PC-3 (cell line): ENCODE data around the gene PDGFD. TPM values are rescaled to one million over a fixed set of nuclear protein-coding genes. Genes with fewer than 3 reads are reported as not detected.

ENCODE experiments used
- ATAC-seq: fragments of 200-7000 bp; cut with Tn5 transposase; 2 replicates; pipeline ENCODE4 v1.9.1; 2020; ENCODE audit warnings: mild to moderate bottlenecking, moderate library complexity
- BruUV-seq: library from RNA; stranded (reverse); fragments of 400-500 nt; replicated peaks from 2 replicates; lab custom pipeline; 2021; lab: Mats Ljungman, UMichigan
- CTCF ChIA-PET: fragments of 300-600 bp; sonication (Branson Sonifier 250); formaldehyde crosslinking; loops from one replicate; lab custom pipeline; 2022; ENCODE audit warnings: antibody characterized with exemption; lab: Charles Lee
- POLR2A ChIA-PET: fragments of 300-600 bp; sonication (Branson Sonifier 250); formaldehyde crosslinking; loops from one replicate; lab custom pipeline; 2022; ENCODE audit warnings: antibody characterized with exemption; ENCODE audit not compliant: unreplicated experiment; lab: Charles Lee
- DNase-seq: peaks from one replicate; pipeline ENCODE4 v3.0.0-alpha.2; 2015
- H2AFZ ChIP-seq: fragments of 300-600 bp; sonication (generic); 2 replicates; pipeline ENCODE4 v1.6.0; 2016; ENCODE audit warnings: antibody characterized with exemption, low read length
- H3F3A ChIP-seq: fragments of 300-600 bp; sonication (generic); one replicate; pipeline ENCODE4 v1.6.0; 2017; ENCODE audit warnings: antibody characterized with exemption, low read length, control low read depth, mild to moderate bottlenecking; ENCODE audit not compliant: unreplicated experiment
- H3K27ac ChIP-seq: fragments of 300-600 bp; sonication (generic); 2 replicates; pipeline ENCODE4 v1.5.1; 2016; ENCODE audit warnings: mild to moderate bottlenecking, low read length
- H3K27me3 ChIP-seq: fragments of 300-600 bp; sonication (generic); 2 replicates; pipeline ENCODE4 v1.6.1; 2016; ENCODE audit warnings: low read length, mixed read lengths
- H3K36me3 ChIP-seq: fragments of 300-600 bp; sonication (generic); 2 replicates; pipeline ENCODE4 v1.6.1; 2016; ENCODE audit warnings: low read depth, mixed run types, low read length, mixed read lengths
- H3K4me1 ChIP-seq: fragments of 300-600 bp; sonication (generic); 2 replicates; pipeline ENCODE4 v1.5.1; 2016; ENCODE audit warnings: low read length; ENCODE audit not compliant: insufficient read depth
- H3K4me2 ChIP-seq: fragments of 300-600 bp; sonication (generic); 2 replicates; pipeline ENCODE4 v1.6.0; 2016; ENCODE audit warnings: low read length
- H3K4me3 ChIP-seq: fragments of 300-600 bp; sonication (generic); 2 replicates; pipeline ENCODE4 v1.5.1; 2016; ENCODE audit warnings: mild to moderate bottlenecking, low read length, mixed read lengths
- H3K79me2 ChIP-seq: fragments of 300-600 bp; sonication (generic); 2 replicates; pipeline ENCODE4 v1.6.1; 2017; ENCODE audit warnings: low read length, mixed read lengths
- H3K9ac ChIP-seq: fragments of 300-600 bp; sonication (generic); 2 replicates; pipeline ENCODE4 v1.6.0; 2016; ENCODE audit warnings: mild to moderate bottlenecking, low read length
- H3K9me2 ChIP-seq: fragments of 300-600 bp; sonication (generic); replicated peaks from 2 replicates; pipeline ENCODE4 v1.6.1; 2016; ENCODE audit warnings: mixed run types, low read length, mixed read lengths
- H3K9me3 ChIP-seq: fragments of 300-600 bp; sonication (generic); 2 replicates; pipeline ENCODE4 v1.6.1; 2016; ENCODE audit warnings: low read length, mixed read lengths
- H4K20me1 ChIP-seq: fragments of 300-600 bp; sonication (generic); 2 replicates; pipeline ENCODE4 v1.6.1; 2016; ENCODE audit warnings: low read length, mixed read lengths
- CTCF ChIP-seq: fragments of 300-600 bp; sonication (generic); conservative IDR thresholded peaks from 2 replicates; pipeline ENCODE4 v1.5.1; 2017; ENCODE audit warnings: antibody characterized with exemption, low read depth, mild to moderate bottlenecking, low read length
- EZH2 ChIP-seq: fragments of 300-600 bp; sonication (generic); IDR thresholded peaks from one replicate; pipeline ENCODE4 v1.6.1; 2017; ENCODE audit warnings: antibody characterized with exemption, mild to moderate bottlenecking, low read length; ENCODE audit not compliant: unreplicated experiment
- EZH2phosphoT487 ChIP-seq: fragments of 300-600 bp; sonication (generic); IDR thresholded peaks from 2 replicates; pipeline ENCODE4 v1.6.1; 2018; ENCODE audit warnings: mild to moderate bottlenecking, antibody characterized with exemption, low read length, borderline replicate concordance
- intact Hi-C: fragments of 100-400 bp; cut with micrococcal nuclease; formaldehyde crosslinking; loops from 2 replicates; pipeline ENCODE4 v1.9.0; 2023
- total RNA-seq: library from RNA; depleted of rRNA; stranded (reverse); fragments of >200 nt; gene quantifications from 2 replicates; pipeline ENCODE4 v1.2.3, GENCODE V29; 2014

The PDGFD gene
- total RNA-seq, 1 experiment from 2014 or later = 5.0 TPM

- Histone ChIP-seq H3K4me2 (no peak overlapping the region), H3K9me2 (no peaks in the 10 kb centered on the region), H3K4me3 (no peak overlapping the region), H3K9ac (no peak overlapping the region), H3K4me1 (no peaks in the 10 kb centered on the region), H2AFZ (no peak overlapping the region), H4K20me1 (no peaks in the 10 kb centered on the region), H3K27me3 (peaks cover 6% of the 10 kb centered on the region; the same call in 1 of the 2 replicates), H3K9me3 (no peaks in the 10 kb centered on the region), H3K79me2 (no peaks in the 10 kb centered on the region), H3K36me3 (no peaks in the 10 kb centered on the region), H3K27ac (no peak overlapping the region), H3F3A (no peaks in the 10 kb centered on the region)
- TF ChIP-seq EZH2 (no peak), CTCF (no peak), EZH2phosphoT487 (no peak)
- intact Hi-C loops = no loop called here
- peak; percentile 14 for DNase-seq
- ChIA-PET CTCF (no interaction called here), POLR2A (no interaction called here)
- BruUV-seq = no TSS peak
- ATAC-seq = 0 out of 2 replicates have a peak, but pooled peaks have one; percentile 16
These were observed 4.6 kb downstream of the PDGFD start for GRCh38 chr11:104159356-104159755.

- intact Hi-C loops = no loop called here
- POLR2A ChIA-PET = no interaction called here
- no peak overlapping the region for H3K4me3 ChIP-seq
- DNase-seq (no peak), ATAC-seq (no peak)
- no peak for TF ChIP-seq EZH2phosphoT487
- no peaks in the 10 kb centered on the region for H4K20me1 ChIP-seq
- H3K36me3 ChIP-seq = no peaks in the 10 kb centered on the region
- no TSS peak for BruUV-seq
- H3K27me3 ChIP-seq = peaks cover 6% of the 10 kb centered on the region; the same call in 1 of the 2 replicates
- H3K9me2 ChIP-seq = no peaks in the 10 kb centered on the region
- H3K4me1 ChIP-seq = no peaks in the 10 kb centered on the region
- H3K9me3 ChIP-seq = no peaks in the 10 kb centered on the region
- H3F3A ChIP-seq = no peaks in the 10 kb centered on the region
- CTCF ChIA-PET = no interaction called here
- no peak overlapping the region for H3K4me2 ChIP-seq
- H3K9ac ChIP-seq = no peak overlapping the region
- no peaks in the 10 kb centered on the region for H3K79me2 ChIP-seq
- no peak overlapping the region for H2AFZ ChIP-seq
- H3K27ac ChIP-seq = no peak overlapping the region
These were observed 8.6 kb downstream of the PDGFD start for GRCh38 chr11:104155375-104155774.

GRCh38 chr11:104154296-104154695, 9.7 kb downstream of the PDGFD start:
- H3K9me3 ChIP-seq = no peaks in the 10 kb centered on the region
- H3K9me2 ChIP-seq = no peaks in the 10 kb centered on the region
- H3K4me1 ChIP-seq = no peaks in the 10 kb centered on the region
- H4K20me1 ChIP-seq = no peaks in the 10 kb centered on the region
- H3K27ac ChIP-seq = no peak overlapping the region
- no peaks in the 10 kb centered on the region for H3K79me2 ChIP-seq
- DNase-seq (no peak), ATAC-seq (no peak)
- BruUV-seq = no TSS peak
- no peaks in the 10 kb centered on the region for H3K36me3 ChIP-seq
- peaks cover 6% of the 10 kb centered on the region; the same call in 1 of the 2 replicates for H3K27me3 ChIP-seq
- H2AFZ ChIP-seq = no peak overlapping the region
- no peak overlapping the region for H3K4me2 ChIP-seq
- no peak overlapping the region for H3K9ac ChIP-seq
- intact Hi-C loops = loop anchor here (5.0 kb wide), 1 partner anchor 167 kb away; no protein-coding TSS in a partner anchor
- TF ChIP-seq EZH2 (no peak), CTCF (no peak), EZH2phosphoT487 (no peak)
- ChIA-PET CTCF (no interaction called here), POLR2A (no interaction called here)
- no peak overlapping the region for H3K4me3 ChIP-seq
- no peaks in the 10 kb centered on the region for H3F3A ChIP-seq
